ENCODE results near the gene MBP. TPM values are rescaled to one million over a fixed set of nuclear protein-coding genes. Genes with fewer than 3 reads are reported as not detected.

Gene MBP
- total and polyA plus RNA-seq, 2 experiments from 2014 or later, result 18.4 to 22.9 TPM

GRCh38 chr18:77102259-77103040, 30.1 kb downstream of the MBP start (continued):
- TF ChIP-seq ZNF462 (CRISPR knock-in tag; IDR thresholded peaks at IDR 0.05), result no peak
- no peak for TF ChIP-seq CTCF (conservative IDR thresholded peaks at IDR 0.05; ENCODE audit: low read depth in 2 of 2)
- TF ChIP-seq EZH2phosphoT487 (IDR thresholded peaks at IDR 0.05; ENCODE audit: unreplicated experiment), result no peak
- no peak for TF ChIP-seq STAT1 (IDR thresholded peaks at IDR 0.05; ENCODE audit: unreplicated experiment)
- no peak for TF ChIP-seq ETS1 (IDR thresholded peaks at IDR 0.05)
- TF ChIP-seq POLR2AphosphoS5 (IDR thresholded peaks at IDR 0.05; ENCODE audit: low read depth), result no peak
- TF ChIP-seq NANOG (IDR thresholded peaks at IDR 0.05; ENCODE audit: borderline replicate concordance), result no peak
- no peak for TF ChIP-seq EZH2 (IDR thresholded peaks at IDR 0.05; ENCODE audit: low read depth, unreplicated experiment)
- TF ChIP-seq REST (IDR thresholded peaks at IDR 0.05; ENCODE audit: unreplicated experiment), result no peak
- no peak for TF ChIP-seq CREB1 (CRISPR knock-in tag; IDR thresholded peaks at IDR 0.05; ENCODE audit: low read depth)

Data from GM23338 (cell line).